ENCODE results near the gene LMNA. TPM values are rescaled to one million over a fixed set of nuclear protein-coding genes. Genes with fewer than 3 reads are reported as not detected.
"Not testable (repeated sequence)": the region's sequence is repeated elsewhere in the genome, so short reads cannot be mapped to it uniquely, and the experiment has no call there.

The LMNA gene
- 358 and 433 TPM in 2 replicates for total RNA-seq

DNA sequence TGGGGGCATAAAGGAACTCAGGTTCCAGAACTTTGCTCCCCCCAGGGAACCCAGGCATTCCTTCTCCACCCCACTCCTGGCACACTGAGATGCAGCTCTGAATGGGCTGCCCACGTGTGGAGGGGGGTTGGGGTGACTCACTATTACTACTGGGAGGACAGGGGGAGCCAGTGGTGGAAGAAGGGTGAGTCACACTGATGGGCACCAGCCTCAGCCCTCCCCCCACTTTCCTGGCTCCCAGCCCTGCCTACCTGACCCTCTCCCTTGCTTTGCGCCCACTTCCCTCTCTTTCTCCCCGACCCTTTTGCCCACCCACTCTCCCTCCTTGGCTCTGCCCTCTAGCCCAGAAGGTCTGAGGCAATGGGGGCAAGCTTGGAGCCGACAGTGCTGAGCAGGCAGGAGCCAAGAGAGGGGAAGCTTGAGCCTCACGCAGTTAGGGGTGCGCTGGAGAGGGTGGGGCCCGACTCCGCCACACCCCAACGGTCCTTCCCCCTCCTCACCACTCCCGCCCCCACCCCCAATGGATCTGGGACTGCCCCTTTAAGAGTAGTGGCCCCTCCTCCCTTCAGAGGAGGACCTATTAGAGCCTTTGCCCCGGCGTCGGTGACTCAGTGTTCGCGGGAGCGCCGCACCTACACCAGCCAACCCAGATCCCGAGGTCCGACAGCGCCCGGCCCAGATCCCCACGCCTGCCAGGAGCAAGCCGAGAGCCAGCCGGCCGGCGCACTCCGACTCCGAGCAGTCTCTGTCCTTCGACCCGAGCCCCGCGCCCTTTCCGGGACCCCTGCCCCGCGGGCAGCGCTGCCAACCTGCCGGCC, at the start of gene LMNA:
LMNA (plus strand) TSS at position 611 of the 818 bp plus-strand sequence. CDS start 208 bp downstream, outside the sequence.
- DNase-seq (ENCODE audit: low read depth), result no peak
- peak within 1 kb of the TSS; percentile 100 for H3K4me3 ChIP-seq (ENCODE audit: low read depth, low read length)
- TF ChIP-seq, protein P1, sequence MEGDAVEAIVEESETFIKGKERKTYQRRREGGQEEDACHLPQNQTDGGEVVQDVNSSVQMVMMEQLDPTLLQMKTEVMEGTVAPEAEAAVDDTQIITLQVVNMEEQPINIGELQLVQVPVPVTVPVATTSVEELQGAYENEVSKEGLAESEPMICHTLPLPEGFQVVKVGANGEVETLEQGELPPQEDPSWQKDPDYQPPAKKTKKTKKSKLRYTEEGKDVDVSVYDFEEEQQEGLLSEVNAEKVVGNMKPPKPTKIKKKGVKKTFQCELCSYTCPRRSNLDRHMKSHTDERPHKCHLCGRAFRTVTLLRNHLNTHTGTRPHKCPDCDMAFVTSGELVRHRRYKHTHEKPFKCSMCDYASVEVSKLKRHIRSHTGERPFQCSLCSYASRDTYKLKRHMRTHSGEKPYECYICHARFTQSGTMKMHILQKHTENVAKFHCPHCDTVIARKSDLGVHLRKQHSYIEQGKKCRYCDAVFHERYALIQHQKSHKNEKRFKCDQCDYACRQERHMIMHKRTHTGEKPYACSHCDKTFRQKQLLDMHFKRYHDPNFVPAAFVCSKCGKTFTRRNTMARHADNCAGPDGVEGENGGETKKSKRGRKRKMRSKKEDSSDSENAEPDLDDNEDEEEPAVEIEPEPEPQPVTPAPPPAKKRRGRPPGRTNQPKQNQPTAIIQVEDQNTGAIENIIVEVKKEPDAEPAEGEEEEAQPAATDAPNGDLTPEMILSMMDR (conservative IDR thresholded peaks at IDR 0.05; ENCODE audit: low read depth, low read length), result no peak

DNA sequence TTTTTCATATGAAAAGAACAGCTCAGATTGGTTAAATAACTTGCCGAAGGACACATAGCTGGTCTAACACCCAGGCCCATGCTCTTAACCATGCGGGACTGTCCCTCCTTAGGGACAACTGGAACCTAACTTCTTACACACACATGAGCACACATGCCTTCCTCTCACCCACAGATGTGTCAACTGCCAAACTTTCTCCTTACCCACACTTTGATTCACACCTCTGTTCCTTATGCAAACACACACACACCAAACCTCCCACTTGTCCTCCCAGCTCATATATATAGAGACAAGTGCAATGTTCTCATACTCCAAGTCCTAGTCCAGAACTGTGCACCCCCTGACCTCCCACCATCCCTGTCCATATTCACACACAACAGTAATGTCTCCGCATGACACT, 49.3 kb upstream of the LMNA start:
- DNase-seq (ENCODE audit: low read depth), result no peak
- TF ChIP-seq, protein P1 (conservative IDR thresholded peaks at IDR 0.05; ENCODE audit: low read depth, low read length), result no peak
- H3K4me3 ChIP-seq (ENCODE audit: low read depth, low read length), result no peak overlapping the region

DNA sequence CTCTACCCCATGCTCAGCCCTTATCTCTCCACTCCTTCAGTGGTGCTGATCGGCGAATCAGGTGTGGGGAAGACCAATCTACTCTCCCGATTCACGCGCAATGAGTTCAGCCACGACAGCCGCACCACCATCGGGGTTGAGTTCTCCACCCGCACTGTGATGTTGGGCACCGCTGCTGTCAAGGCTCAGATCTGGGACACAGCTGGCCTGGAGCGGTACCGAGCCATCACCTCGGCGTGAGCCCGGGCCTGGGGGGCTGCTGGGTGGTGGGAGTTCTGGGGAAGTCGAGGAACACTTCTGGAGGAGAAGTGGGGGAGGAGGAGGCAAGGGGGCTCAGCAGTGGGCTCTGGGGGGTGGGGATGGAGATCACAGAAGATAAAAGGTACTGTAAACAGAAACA, 48.6 kb upstream of the LMNA start:
- TF ChIP-seq, protein P1 (conservative IDR thresholded peaks at IDR 0.05; ENCODE audit: low read depth, low read length), result no peak
- no peak overlapping the region for H3K4me3 ChIP-seq (ENCODE audit: low read depth, low read length)
- no peak for DNase-seq (ENCODE audit: low read depth)

DNA sequence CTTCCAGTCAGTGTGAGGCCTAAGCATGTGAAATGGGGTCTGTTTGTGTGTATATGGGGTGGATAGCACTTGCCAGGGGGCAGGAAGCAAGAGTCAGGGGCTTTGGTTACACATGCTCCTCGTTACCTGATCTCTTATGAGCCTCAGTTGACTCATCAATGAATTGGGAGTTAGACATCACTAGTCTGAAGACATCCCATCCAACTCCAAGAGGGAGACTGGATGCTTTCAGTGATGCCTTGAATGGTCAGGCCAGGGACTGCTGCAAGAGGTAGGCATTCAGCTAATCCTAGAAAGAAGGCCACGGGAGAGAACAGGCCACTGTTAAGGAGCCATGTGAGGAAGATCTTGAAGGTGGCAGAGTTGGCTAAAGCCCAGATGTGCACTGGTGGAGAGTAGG, 47.2 kb upstream of the LMNA start:
- DNase-seq (ENCODE audit: low read depth), result no peak
- TF ChIP-seq, protein P1 (conservative IDR thresholded peaks at IDR 0.05; ENCODE audit: low read depth, low read length), result no peak
- no peak overlapping the region for H3K4me3 ChIP-seq (ENCODE audit: low read depth, low read length)

DNA sequence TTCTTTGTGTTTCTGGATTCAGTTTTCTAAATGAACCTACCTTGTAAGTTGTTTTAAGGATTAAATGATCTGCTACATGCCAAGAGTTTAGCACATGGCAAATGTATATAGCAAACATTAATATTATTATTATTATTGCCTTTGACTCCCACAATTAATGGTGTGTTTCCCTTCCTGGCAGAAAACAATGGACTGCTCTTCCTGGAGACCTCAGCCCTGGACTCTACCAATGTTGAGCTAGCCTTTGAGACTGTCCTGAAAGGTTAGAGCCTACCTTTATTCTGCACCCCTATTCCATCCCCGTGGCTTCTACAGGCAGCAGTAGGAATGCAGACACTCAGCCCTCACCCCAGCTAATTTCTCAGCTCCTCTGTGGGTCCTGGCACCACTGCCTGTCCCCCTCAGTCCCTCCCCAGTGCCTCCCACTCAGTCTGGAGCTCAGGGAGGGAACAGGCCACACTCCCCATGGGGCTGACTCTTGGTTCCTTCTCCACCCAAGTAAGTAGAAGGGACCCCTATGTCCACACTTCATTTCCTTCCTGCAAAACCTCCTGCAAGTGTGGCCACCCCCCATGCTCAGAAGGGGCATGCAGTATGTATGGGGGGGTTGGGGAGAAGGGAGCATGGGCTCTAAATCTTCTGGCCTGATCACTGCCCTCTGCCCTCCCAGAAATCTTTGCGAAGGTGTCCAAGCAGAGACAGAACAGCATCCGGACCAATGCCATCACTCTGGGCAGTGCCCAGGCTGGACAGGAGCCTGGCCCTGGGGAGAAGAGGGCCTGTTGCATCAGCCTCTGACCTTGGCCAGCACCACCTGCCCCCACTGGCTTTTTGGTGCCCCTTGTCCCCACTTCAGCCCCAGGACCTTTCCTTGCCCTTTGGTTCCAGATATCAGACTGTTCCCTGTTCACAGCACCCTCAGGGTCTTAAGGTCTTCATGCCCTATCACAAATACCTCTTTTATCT, 44.7 kb upstream of the LMNA start:
- no peak overlapping the region for H3K4me3 ChIP-seq (ENCODE audit: low read depth, low read length)
- DNase-seq (ENCODE audit: low read depth), result no peak
- TF ChIP-seq, protein P1 (conservative IDR thresholded peaks at IDR 0.05; ENCODE audit: low read depth, low read length), result no peak

DNA sequence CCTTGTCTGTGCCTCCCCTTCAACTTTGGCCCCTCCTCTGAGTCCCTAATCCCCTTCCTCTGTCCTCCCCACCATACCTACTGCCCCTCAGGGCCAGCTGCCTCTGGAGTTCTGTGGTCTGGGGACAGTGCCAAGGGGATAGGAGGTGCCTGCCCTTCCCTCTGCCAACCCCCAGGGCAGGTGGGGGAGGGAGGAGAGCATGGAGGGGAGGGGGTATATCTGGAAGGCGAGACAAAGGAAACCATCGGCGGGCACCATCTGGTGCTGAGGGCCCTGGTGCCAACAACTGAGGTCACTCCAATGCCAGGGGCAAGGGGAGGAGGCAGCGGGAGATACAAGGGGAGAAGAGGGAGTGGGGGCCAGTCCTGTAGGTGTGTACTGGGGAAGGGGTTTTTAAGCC, 44.0 kb upstream of the LMNA start:
- no peak for DNase-seq (ENCODE audit: low read depth)
- TF ChIP-seq, protein P1 (conservative IDR thresholded peaks at IDR 0.05; ENCODE audit: low read depth, low read length), result no peak
- H3K4me3 ChIP-seq (ENCODE audit: low read depth, low read length), result no peak overlapping the region

DNA sequence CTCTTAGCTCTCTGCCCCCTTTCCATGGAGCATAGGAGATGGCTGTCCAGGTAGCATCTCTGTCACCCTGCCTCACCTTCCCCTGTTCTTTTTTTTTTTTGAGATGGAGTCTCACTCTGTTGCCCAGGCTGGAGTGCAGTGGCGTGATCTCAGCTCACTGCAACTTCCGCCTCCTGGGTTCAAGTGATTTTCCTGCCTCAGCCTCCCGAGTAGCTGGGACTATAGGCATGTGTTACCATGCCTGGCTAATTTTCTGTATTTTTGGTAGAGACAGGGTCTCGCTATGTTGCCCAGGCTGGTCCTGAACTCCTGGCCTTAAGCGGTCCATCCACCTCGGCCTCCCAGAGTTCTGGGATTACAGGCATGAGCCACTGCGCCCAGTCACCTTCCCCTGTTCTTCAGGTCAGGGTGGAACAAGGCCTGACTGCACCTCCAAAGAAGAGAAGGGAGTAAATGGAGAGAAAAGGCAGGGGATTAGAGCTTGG, 43.1 kb upstream of the LMNA start:
- DNase-seq (ENCODE audit: low read depth); H3K4me3 ChIP-seq (ENCODE audit: low read depth, low read length): not testable (repeated sequence)
